Common myeloid progenitor, CD34-positive (primary cell): ENCODE measurements around the gene RAVER2.

Source experiments
- CTCF ChIA-PET: fragments of 350-600 bp; sonication (Branson Sonifier 250); formaldehyde crosslinking; loops from one replicate; lab custom pipeline; 2021; ENCODE audit warnings: antibody characterized with exemption; lab: Charles Lee
- POLR2A ChIA-PET: fragments of 350-600 bp; sonication (Branson Sonifier 250); formaldehyde crosslinking; loops from one replicate; lab custom pipeline; 2021; ENCODE audit warnings: antibody characterized with exemption; lab: Charles Lee
- DNase-seq, 3 donors: peaks; one replicate each; pipeline versions ENCODE4 v3.0.0 to v3.0.0-alpha.2; 2013
- H3K27ac ChIP-seq, 2 experiments: 1 replicate in 1 of 2; 2 replicates in 1 of 2; pipeline ENCODE4 v1.7.0; 2013; ENCODE audit warnings: inconsistent platforms in 2 of 2, low read length in 2 of 2, mild to moderate bottlenecking in 2 of 2, low read depth in 1 of 2, moderate library complexity in 1 of 2; ENCODE audit not compliant: severe bottlenecking in 2 of 2, insufficient read depth in 1 of 2, poor library complexity in 1 of 2
- H3K27me3 ChIP-seq, 5 experiments: replicated peaks in 2 of 5; 1 replicate in 3 of 5; 2 replicates in 2 of 5; pipeline versions ENCODE4 v1.6.1 to v1.7.0; 2013; ENCODE audit warnings: low read length in 4 of 5, mild to moderate bottlenecking in 2 of 5, moderate library complexity in 2 of 5, inconsistent platforms in 1 of 5; ENCODE audit not compliant: insufficient read depth in 5 of 5, control insufficient read depth in 4 of 5
- H3K36me3 ChIP-seq, 4 experiments: 1 replicate in 2 of 4; 2 replicates in 2 of 4; pipeline versions ENCODE4 v1.6.1 to v1.7.0; 2013; ENCODE audit warnings: low read length in 3 of 4, control low read depth in 1 of 4, mild to moderate bottlenecking in 1 of 4; ENCODE audit not compliant: control insufficient read depth in 4 of 4, insufficient read depth in 4 of 4
- H3K4me1 ChIP-seq, 4 experiments: 1 replicate in 3 of 4; 2 replicates in 1 of 4; pipeline versions ENCODE4 v1.6.1 to v1.7.1; 2013; ENCODE audit warnings: low read length in 3 of 4, mild to moderate bottlenecking in 3 of 4, control low read depth in 1 of 4, inconsistent platforms in 1 of 4, moderate library complexity in 1 of 4; ENCODE audit not compliant: control insufficient read depth in 4 of 4, insufficient read depth in 4 of 4; ENCODE audit errors: control extremely low read depth in 1 of 4
- H3K4me3 ChIP-seq, 7 experiments: 1 replicate in 4 of 7; 2 replicates in 3 of 7; pipeline versions ENCODE4 v1.5.1 to v1.7.0; 2013; ENCODE audit warnings: mild to moderate bottlenecking in 7 of 7, low read length in 6 of 7, moderate library complexity in 6 of 7, inconsistent platforms in 2 of 7, low read depth in 2 of 7, control low read depth in 1 of 7; ENCODE audit not compliant: insufficient read depth in 4 of 7, control insufficient read depth in 1 of 7; ENCODE audit errors: extremely low read depth in 1 of 7
- H3K9me3 ChIP-seq, 5 experiments: 1 replicate in 4 of 5; 2 replicates in 1 of 5; pipeline versions ENCODE4 v1.6.1 to v1.7.1; 2013; ENCODE audit warnings: low read length in 4 of 5, mild to moderate bottlenecking in 2 of 5, inconsistent platforms in 1 of 5, low read depth in 1 of 5, moderate library complexity in 1 of 5; ENCODE audit not compliant: control insufficient read depth in 4 of 5, insufficient read depth in 2 of 5; ENCODE audit errors: control extremely low read depth in 1 of 5
- WGBS: methylation state at CpG from one replicate; pipeline ENCODE4 v1.1.5; 2013; ENCODE audit not compliant: insufficient coverage; 5-methylcytosine and 5-hydroxymethylcytosine counted together

RAVER2 gene

DNA sequence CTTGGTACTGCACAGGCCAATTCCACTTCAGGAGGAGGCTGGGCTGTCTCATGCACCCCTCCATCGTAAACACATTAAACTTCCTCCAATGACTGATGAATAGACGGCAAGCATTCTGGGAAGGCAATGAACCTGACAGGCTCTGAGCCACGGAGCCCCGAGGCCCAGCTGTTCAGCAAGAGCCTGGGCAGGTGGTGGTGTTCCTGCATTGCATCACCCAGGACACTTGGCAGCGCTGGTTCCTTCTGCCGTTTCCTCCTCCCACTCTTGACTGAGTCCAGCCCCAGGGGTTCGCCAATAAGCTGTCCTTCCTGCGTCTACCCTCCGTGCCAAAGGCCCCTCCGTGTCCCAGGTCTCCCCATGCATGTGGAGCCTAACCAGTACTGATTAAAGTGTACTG lies 111.7 kb downstream of the RAVER2 start:
- H3K27ac ChIP-seq, result no peak overlapping the region
- POLR2A ChIA-PET, result no interaction called here
- CTCF ChIA-PET, result interaction anchor here (1.1 to 1.5 kb wide), 4 partner anchors 185 to 218 kb away, joined by 3 to 5 read pairs (median 4); no protein-coding TSS in a partner anchor
- peaks cover 0 to 6% (median 2%) of the 10 kb centered on the region in 4 experiments for H3K4me1 ChIP-seq
- no peaks in the 10 kb centered on the region for H3K27me3 ChIP-seq
- H3K4me3 ChIP-seq, result no peak overlapping the region
- H3K9me3 ChIP-seq, result no peaks in the 10 kb centered on the region
- no peak for DNase-seq
- WGBS, result 84% methylated on average over 5 of the region's 10 CpGs
- H3K36me3 ChIP-seq, result peaks cover 27 to 79% (median 65%) of the 10 kb centered on the region in 4 experiments

DNA sequence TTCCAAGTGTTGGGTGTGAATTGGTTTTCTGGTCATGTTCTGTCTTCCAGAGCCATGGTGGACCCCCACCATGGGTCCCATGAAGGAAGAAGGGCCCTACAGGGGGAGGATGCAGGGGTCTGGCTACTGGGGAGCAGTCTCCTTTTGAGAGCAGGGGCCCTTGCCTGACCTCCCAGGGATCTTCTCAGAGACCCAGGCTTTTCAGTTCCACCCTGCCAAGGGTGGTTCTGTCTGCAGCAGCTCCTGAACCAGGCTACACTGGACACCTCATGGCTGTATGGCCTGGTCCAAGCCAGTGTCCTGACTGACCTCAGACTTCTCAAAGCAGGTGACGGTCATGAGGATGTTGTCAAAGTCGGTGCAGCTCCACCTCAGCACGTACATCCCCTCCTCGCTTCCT lies 112.5 kb downstream of the RAVER2 start:
- DNase-seq, result no peak
- 100% methylated on average over 4 of the region's 4 CpGs for WGBS
- H3K27ac ChIP-seq, result no peak overlapping the region
- POLR2A ChIA-PET, result no interaction called here
- H3K4me3 ChIP-seq, result no peak overlapping the region
- no peaks in the 10 kb centered on the region for H3K27me3 ChIP-seq
- H3K9me3 ChIP-seq, result no peaks in the 10 kb centered on the region
- CTCF ChIA-PET, result interaction anchor here (0.7 to 1.5 kb wide), 3 partner anchors 23 to 194 kb away, joined by 3 to 5 read pairs (median 3); no protein-coding TSS in a partner anchor
- peaks cover 0 to 9% (median 4%) of the 10 kb centered on the region in 4 experiments for H3K4me1 ChIP-seq
- H3K36me3 ChIP-seq, result peaks cover 27 to 77% (median 63%) of the 10 kb centered on the region in 4 experiments

DNA sequence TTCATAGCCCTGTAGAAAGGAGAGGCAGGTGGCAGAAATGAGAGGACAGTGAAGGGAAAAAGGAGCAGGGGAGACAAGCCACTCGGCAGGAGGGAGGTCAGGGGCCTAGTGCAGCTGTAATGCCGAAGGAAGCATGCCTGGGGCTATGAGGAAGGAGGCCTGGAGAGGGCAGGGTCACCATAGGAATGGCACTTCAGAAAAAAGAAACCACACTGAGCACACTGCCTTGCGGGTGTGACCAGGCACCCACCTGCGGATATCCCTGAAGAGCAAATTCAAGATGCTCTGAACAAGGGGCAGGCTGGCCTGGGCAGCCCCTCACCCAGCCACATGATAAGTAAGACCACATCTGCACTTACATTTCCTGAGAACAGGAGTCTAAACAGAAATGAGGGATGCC lies 116.7 kb downstream of the RAVER2 start:
- Histone ChIP-seq H3K27me3 (no peaks in the 10 kb centered on the region), H3K9me3 (peaks cover 0 to 3% (median 0%) of the 10 kb centered on the region in 5 experiments), H3K4me1 (peaks cover 9 to 38% (median 23%) of the 10 kb centered on the region in 4 experiments), H3K36me3 (peaks cover 23 to 50% (median 40%) of the 10 kb centered on the region in 4 experiments), H3K4me3 (no peak overlapping the region), H3K27ac (peak overlapping the region in 1 of 2 experiments; percentile 32)
- peak; percentile 61 to 73 (median 72) for DNase-seq
- 18% methylated on average over 2 of the region's 4 CpGs for WGBS
- ChIA-PET CTCF (interaction anchor here (0.6 to 4.2 kb wide), 14 partner anchors 67 to 341 kb away, joined by 3 to 20 read pairs (median 3); no protein-coding TSS in a partner anchor), POLR2A (no interaction called here)

DNA sequence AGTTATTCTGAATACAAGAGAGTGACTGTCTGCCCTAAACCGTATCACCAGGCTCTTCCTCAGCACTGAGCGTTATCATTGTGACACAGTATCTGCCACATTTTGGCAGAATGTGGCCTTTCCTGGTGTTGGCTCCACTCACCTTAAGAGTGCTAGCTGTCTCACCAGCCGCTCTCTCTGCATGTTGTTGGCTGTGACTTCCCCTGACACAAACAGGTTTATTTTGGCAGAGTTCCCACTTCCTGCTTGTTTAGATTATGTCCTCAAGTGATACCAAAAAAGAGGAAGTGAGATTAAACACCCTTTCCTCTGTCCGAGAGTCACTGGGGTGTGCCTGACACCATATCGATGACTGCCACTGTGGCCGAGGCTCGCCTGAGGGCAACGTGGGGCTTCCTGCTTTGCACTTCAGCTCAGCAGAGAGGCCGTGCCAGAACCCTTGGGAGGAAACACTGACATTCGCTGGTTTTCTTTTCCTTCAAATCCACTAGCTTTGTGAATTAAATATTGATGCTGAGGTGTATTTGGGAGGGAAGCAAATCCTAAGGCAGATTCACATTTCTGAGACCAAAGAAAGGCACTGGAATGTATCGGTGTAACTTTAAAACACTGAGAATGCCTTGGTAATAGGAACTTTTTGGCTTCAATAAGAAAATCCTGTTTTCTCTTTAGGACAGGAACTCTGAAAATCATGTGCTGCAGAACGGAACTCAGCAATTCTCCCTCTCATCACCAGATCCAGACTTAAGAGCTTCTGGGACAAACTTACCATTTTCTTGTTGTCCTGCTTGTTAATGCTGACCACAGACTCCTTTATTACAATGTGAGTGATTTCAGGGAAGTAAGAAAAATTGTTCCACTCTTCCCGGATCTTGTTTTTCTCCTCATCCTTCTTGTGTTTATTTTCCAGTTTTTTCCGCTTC lies 119.4 kb downstream of the RAVER2 start:
- peak; percentile 93 to 97 (median 97) for DNase-seq
- ChIA-PET CTCF (interaction anchor here (0.6 to 2.0 kb wide), 9 partner anchors 9 to 211 kb away, joined by 3 to 7 read pairs (median 4); no protein-coding TSS in a partner anchor), POLR2A (interaction anchor here (0.6 to 1.0 kb wide), 3 partner anchors 152 to 284 kb away, joined by 3 to 5 read pairs (median 3); partner anchors contain the start of gene AK4)
- 11% methylated on average over 11 of the region's 14 CpGs for WGBS
- Histone ChIP-seq H3K27ac (peak overlapping the region; percentile 26 to 78), H3K27me3 (no peaks in the 10 kb centered on the region), H3K4me1 (peaks cover 9 to 42% (median 23%) of the 10 kb centered on the region in 4 experiments), H3K9me3 (peaks cover 0 to 3% (median 0%) of the 10 kb centered on the region in 5 experiments), H3K4me3 (peak overlapping the region in 2 of 7 experiments; percentile 24 to 36), H3K36me3 (peaks cover 17 to 48% (median 33%) of the 10 kb centered on the region in 4 experiments)

DNA sequence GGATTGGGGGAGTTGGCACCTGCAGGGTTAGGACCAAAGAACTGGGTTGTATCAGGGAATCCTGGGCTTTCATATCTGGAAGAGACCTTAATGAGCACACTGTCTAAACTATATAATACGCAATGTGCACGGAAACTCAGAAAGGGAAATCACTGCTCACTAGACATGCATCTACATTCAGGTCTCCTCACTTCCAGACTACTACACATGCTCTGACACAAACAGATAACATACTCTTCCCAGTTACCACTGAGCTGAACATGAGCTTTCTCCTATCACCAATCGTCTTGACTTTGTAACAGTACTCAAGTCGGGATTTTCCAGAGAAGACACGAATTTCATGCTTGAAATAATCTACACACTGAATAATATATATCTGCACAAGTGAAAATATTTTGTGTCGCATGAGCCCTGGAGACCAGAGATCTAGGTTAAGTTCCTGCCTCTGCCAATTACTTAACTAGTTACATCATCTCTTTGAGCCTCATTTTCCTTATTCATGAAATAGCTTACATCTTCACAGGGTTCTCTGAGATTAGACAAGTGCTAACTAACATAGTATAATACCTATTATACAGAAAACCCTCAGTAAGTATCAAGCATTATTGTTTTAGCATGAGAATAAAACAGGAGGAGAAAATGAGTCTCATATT lies 120.4 kb downstream of the RAVER2 start:
- Histone ChIP-seq H3K27me3 (no peaks in the 10 kb centered on the region), H3K4me3 (peak overlapping the region in 1 of 7 experiments; percentile 36), H3K9me3 (peaks cover 0 to 3% (median 0%) of the 10 kb centered on the region in 5 experiments), H3K27ac (peak overlapping the region; percentile 26 to 78), H3K4me1 (peaks cover 9 to 42% (median 23%) of the 10 kb centered on the region in 4 experiments), H3K36me3 (peaks cover 16 to 44% (median 35%) of the 10 kb centered on the region in 4 experiments)
- POLR2A ChIA-PET, result interaction anchor here (0.7 to 1.5 kb wide), 2 partner anchors 101 to 283 kb away, joined by 3 to 5 read pairs; partner anchors contain the start of gene AK4
- no peak for DNase-seq
- WGBS, result 97% methylated on average over 3 of the region's 6 CpGs
- CTCF ChIA-PET, result interaction anchor here (0.8 to 1.8 kb wide), 4 partner anchors 10 to 156 kb away, joined by 3 to 5 read pairs (median 4); no protein-coding TSS in a partner anchor

DNA sequence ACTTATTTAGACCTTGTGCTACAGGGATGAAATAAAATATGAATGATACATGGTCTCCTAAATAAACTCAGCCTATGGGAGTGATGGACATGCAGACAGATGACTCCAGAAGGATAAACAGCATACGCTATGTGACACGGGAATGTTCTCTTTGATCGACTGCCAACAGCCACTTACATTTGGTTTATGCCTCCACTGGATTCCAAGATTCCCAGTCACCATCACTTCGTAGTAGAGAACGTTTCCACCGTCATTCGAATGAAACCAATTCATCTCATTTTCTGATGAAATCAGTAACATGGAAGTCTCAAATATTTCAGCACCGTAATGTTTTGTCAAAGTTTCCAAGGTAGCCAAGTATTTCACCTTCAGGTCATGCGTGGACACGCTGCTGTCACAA lies 121.8 kb downstream of the RAVER2 start:
- DNase-seq, result no peak
- Histone ChIP-seq H3K4me1 (peaks cover 9 to 37% (median 21%) of the 10 kb centered on the region in 4 experiments), H3K4me3 (no peak overlapping the region), H3K36me3 (peaks cover 18 to 57% (median 40%) of the 10 kb centered on the region in 4 experiments), H3K27me3 (no peaks in the 10 kb centered on the region), H3K27ac (no peak overlapping the region), H3K9me3 (peaks cover 0 to 3% (median 0%) of the 10 kb centered on the region in 5 experiments)
- ChIA-PET POLR2A (interaction anchor here (1.5 kb wide), 1 partner anchor 99 kb away, joined by 3 read pairs; no protein-coding TSS in a partner anchor), CTCF (interaction anchor here (1.8 kb wide), 1 partner anchor 10 kb away, joined by 5 read pairs; no protein-coding TSS in a partner anchor)
- WGBS, result 98% methylated on average over 10 of the region's 10 CpGs
